ENCODE data around the gene LMO7. TPM values are rescaled to one million over a fixed set of nuclear protein-coding genes. Genes with fewer than 3 reads are reported as not detected.
A peak's percentile ranks its signal among the peaks of the same experiment; 100 is the strongest.

The LMO7 gene
- total and polyA plus RNA-seq, 2 donors from 2014 or later = 44.0 to 138 TPM

GRCh38 chr13:75760131-75761021 lies 124.2 kb downstream of the LMO7 start:
- Histone ChIP-seq H3K36me3 (ENCODE audit: control insufficient read depth in 2 of 3, insufficient read depth in 3 of 3, low read length in 3 of 3) (no peaks in the 10 kb centered on the region), H3K4me1 (ENCODE audit: control insufficient read depth in 2 of 3, insufficient read depth in 2 of 3, low read depth in 1 of 3, low read length in 3 of 3) (peaks cover 0 to 22% (median 7%) of the 10 kb centered on the region in 3 donors), H3K4me3 (ENCODE audit: low read length in 3 of 3) (peak overlapping the region; percentile 48 to 63 (median 61)), H3K9ac (ENCODE audit: low read length in 3 of 3) (peak overlapping the region; percentile 0 to 76 (median 43)), H3K9me3 (ENCODE audit: control insufficient read depth in 2 of 3, insufficient read depth in 1 of 3, low read length in 3 of 3) (no peaks in the 10 kb centered on the region), H3K27me3 (ENCODE audit: control insufficient read depth, insufficient read depth, low read length) (no peaks in the 10 kb centered on the region), H3K27ac (ENCODE audit: low read depth in 2 of 2, low read length in 2 of 2) (peak overlapping the region; percentile 33 to 55)
- peak; percentile 14 for TF ChIP-seq CTCF (IDR thresholded peaks at IDR 0.05; ENCODE audit: borderline replicate concordance, extremely low read depth, insufficient read depth)
- DNase-seq = peak in 4 of 5 donors; percentile 33 to 71 (median 49)
- no peak for FAIRE-seq
- intact Hi-C loops (cut with DNase I) = no loop called here

- Histone ChIP-seq H3K9ac (ENCODE audit: low read length in 3 of 3) (peak overlapping the region; percentile 43 to 76 (median 55)), H3K36me3 (ENCODE audit: control insufficient read depth in 2 of 3, insufficient read depth in 3 of 3, low read length in 3 of 3) (no peaks in the 10 kb centered on the region)
Observed at GRCh38 chr13:75761369-75761768, 125.2 kb downstream of the LMO7 start.

GRCh38 chr13:75762076-75762937 lies 126.2 kb downstream of the LMO7 start:
- H3K36me3 ChIP-seq (ENCODE audit: control insufficient read depth in 2 of 3, insufficient read depth in 3 of 3, low read length in 3 of 3) = no peaks in the 10 kb centered on the region
- H3K4me1 ChIP-seq (ENCODE audit: control insufficient read depth in 2 of 3, insufficient read depth in 2 of 3, low read depth in 1 of 3, low read length in 3 of 3) = peaks cover 0 to 30% (median 7%) of the 10 kb centered on the region in 3 donors
- DNase-seq (peak in 2 of 5 donors; percentile 29 to 42), FAIRE-seq (no peak)
- peak overlapping the region; percentile 40 to 71 for H3K27ac ChIP-seq (ENCODE audit: low read depth in 2 of 2, low read length in 2 of 2)
- H3K9ac ChIP-seq (ENCODE audit: low read length in 3 of 3) = peak overlapping the region in 2 of 3 donors; percentile 43 to 72
- no peak for TF ChIP-seq CTCF (IDR thresholded peaks at IDR 0.05; ENCODE audit: borderline replicate concordance, extremely low read depth, insufficient read depth)
- H3K9me3 ChIP-seq (ENCODE audit: control insufficient read depth in 2 of 3, insufficient read depth in 1 of 3, low read length in 3 of 3) = no peaks in the 10 kb centered on the region
- H3K4me3 ChIP-seq (ENCODE audit: low read length in 3 of 3) = peak overlapping the region; percentile 48 to 63 (median 61)
- intact Hi-C loops (cut with DNase I) = no loop called here
- no peaks in the 10 kb centered on the region for H3K27me3 ChIP-seq (ENCODE audit: control insufficient read depth, insufficient read depth, low read length)

More at GRCh38 chr13:75761369-75761768, 125.2 kb downstream of the LMO7 start:
- intact Hi-C loops (cut with DNase I) = no loop called here
- Histone ChIP-seq H3K4me3 (ENCODE audit: low read length in 3 of 3) (peak overlapping the region; percentile 48 to 63 (median 61)), H3K9me3 (ENCODE audit: control insufficient read depth in 2 of 3, insufficient read depth in 1 of 3, low read length in 3 of 3) (no peaks in the 10 kb centered on the region), H3K27me3 (ENCODE audit: control insufficient read depth, insufficient read depth, low read length) (no peaks in the 10 kb centered on the region), H3K4me1 (ENCODE audit: control insufficient read depth in 2 of 3, insufficient read depth in 2 of 3, low read depth in 1 of 3, low read length in 3 of 3) (peaks cover 0 to 30% (median 7%) of the 10 kb centered on the region in 3 donors), H3K27ac (ENCODE audit: low read depth in 2 of 2, low read length in 2 of 2) (no peak overlapping the region)
- no peak for DNase-seq
- no peak for TF ChIP-seq CTCF (IDR thresholded peaks at IDR 0.05; ENCODE audit: borderline replicate concordance, extremely low read depth, insufficient read depth)
- FAIRE-seq = no peak
